Peyer's patch (tissue), 4 donors: ENCODE results near the gene ZBTB7A. TPM values are rescaled to one million over a fixed set of nuclear protein-coding genes. Genes with fewer than 3 reads are reported as not detected.

Experiments used
- DNase-seq, 3 donors: peaks; one replicate each; pipeline ENCODE4 v3.0.0-alpha.2; 2017 to 2019
- H3K27ac ChIP-seq, 4 donors: fragments of 200-600 bp; sonication (generic); one replicate each; pipeline ENCODE4 v1.5.1; 2016 to 2019
- H3K27me3 ChIP-seq, 2 donors: fragments of 200-600 bp; sonication (generic); one replicate each; pipeline ENCODE4 v1.5.1; 2019
- H3K36me3 ChIP-seq, 3 donors: fragments of 200-600 bp; sonication (generic); one replicate each; pipeline ENCODE4 v1.5.1; 2016 to 2019
- H3K4me1 ChIP-seq, 4 donors: fragments of 200-600 bp; sonication (generic); one replicate each; pipeline ENCODE4 v1.5.1; 2016 to 2019
- H3K4me3 ChIP-seq, 4 donors: fragments of 200-600 bp; sonication (generic); 1 replicate in 3 of 4; 2 replicates in 1 of 4; pipeline ENCODE4 v1.5.1; 2016 to 2019; ENCODE audit warnings: mild to moderate bottlenecking in 1 of 4
- H3K9me3 ChIP-seq, 4 donors: fragments of 200-600 bp; sonication (generic); one replicate each; pipeline ENCODE4 v1.5.1; 2016 to 2019; ENCODE audit warnings: mild to moderate bottlenecking in 1 of 4
- POLR2A ChIP-seq, 2 donors: fragments of 450-650 bp; IDR thresholded peaks; one replicate each; pipeline ENCODE4 v1.5.1; 2017; ENCODE audit warnings: antibody characterized with exemption in 2 of 2, mild to moderate bottlenecking in 2 of 2, moderate library complexity in 2 of 2
- total RNA-seq, 4 donors: library from RNA; depleted of rRNA; stranded (reverse); fragments of >200 nt; gene quantifications; one replicate each; pipeline ENCODE4 v1.1.0, GENCODE V29; 2016
- TF ChIP-seq, protein P1 (sequence below), 6 experiments: fragments of 450-650 bp in 4 of 6; fragments of 200-600 bp in 2 of 6; sonication (generic) in 1 of 6; IDR thresholded peaks; one replicate each; pipeline ENCODE4 v1.5.1; 2017 to 2019; ENCODE audit warnings: antibody characterized with exemption in 6 of 6, mild to moderate bottlenecking in 3 of 6, moderate library complexity in 1 of 6

Gene ZBTB7A
- total RNA-seq, 4 donors from 2014 or later = 74.3 to 149 (median 96.1) TPM

- no peak for TF ChIP-seq POLR2A (IDR thresholded peaks at IDR 0.05)
- TF ChIP-seq, protein P1, sequence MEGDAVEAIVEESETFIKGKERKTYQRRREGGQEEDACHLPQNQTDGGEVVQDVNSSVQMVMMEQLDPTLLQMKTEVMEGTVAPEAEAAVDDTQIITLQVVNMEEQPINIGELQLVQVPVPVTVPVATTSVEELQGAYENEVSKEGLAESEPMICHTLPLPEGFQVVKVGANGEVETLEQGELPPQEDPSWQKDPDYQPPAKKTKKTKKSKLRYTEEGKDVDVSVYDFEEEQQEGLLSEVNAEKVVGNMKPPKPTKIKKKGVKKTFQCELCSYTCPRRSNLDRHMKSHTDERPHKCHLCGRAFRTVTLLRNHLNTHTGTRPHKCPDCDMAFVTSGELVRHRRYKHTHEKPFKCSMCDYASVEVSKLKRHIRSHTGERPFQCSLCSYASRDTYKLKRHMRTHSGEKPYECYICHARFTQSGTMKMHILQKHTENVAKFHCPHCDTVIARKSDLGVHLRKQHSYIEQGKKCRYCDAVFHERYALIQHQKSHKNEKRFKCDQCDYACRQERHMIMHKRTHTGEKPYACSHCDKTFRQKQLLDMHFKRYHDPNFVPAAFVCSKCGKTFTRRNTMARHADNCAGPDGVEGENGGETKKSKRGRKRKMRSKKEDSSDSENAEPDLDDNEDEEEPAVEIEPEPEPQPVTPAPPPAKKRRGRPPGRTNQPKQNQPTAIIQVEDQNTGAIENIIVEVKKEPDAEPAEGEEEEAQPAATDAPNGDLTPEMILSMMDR (IDR thresholded peaks at IDR 0.05) = no peak
- H3K36me3 ChIP-seq = peaks cover 0 to 56% (median 0%) of the 10 kb centered on the region in 3 donors
- no peaks in the 10 kb centered on the region for H3K27me3 ChIP-seq
- no peak overlapping the region for H3K27ac ChIP-seq
- H3K4me1 ChIP-seq = peaks cover 0 to 25% (median 5%) of the 10 kb centered on the region in 4 donors
- no peak overlapping the region for H3K4me3 ChIP-seq
- H3K9me3 ChIP-seq = no peaks in the 10 kb centered on the region
- DNase-seq = no peak
These were observed 23.9 kb upstream of the ZBTB7A start for GRCh38 chr19:4090356-4091220.

DNA sequence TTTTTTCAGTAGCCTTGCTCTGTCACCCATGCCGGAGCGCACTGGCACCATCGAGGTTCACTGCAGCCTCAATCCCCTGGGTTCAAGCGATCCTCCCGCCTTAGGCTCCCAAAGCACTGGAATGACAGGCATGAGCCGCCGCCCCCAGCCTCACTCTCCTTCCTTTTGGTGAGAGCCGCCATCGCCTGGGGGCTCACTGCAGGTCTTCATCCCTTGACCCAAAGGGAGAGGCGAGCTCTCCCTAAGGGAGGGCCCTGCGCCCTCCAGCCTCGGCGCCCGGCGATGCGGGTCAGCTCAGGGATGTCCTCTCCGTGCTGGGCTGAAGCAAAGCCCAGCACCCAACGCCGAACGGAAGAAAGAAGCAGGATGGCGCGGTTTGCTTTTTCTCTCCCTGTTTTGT is 23.2 kb upstream of the ZBTB7A start:
- H3K27ac ChIP-seq = peak overlapping the region; percentile 60 to 66 (median 64)
- TF ChIP-seq, protein P1 (IDR thresholded peaks at IDR 0.05) = no peak
- TF ChIP-seq POLR2A (IDR thresholded peaks at IDR 0.05) = no peak
- H3K4me3 ChIP-seq = no peak overlapping the region
- peaks cover 0 to 53% (median 0%) of the 10 kb centered on the region in 3 donors for H3K36me3 ChIP-seq
- H3K9me3 ChIP-seq = no peaks in the 10 kb centered on the region
- no peak for DNase-seq
- H3K27me3 ChIP-seq = no peaks in the 10 kb centered on the region
- peaks cover 0 to 22% (median 5%) of the 10 kb centered on the region in 4 donors for H3K4me1 ChIP-seq

GRCh38 chr19:4089400-4089908 is 22.8 kb upstream of the ZBTB7A start:
- Histone ChIP-seq H3K27me3 (no peaks in the 10 kb centered on the region), H3K9me3 (no peaks in the 10 kb centered on the region), H3K27ac (peak overlapping the region; percentile 60 to 66 (median 64)), H3K4me3 (peak overlapping the region in 1 of 4 donors; percentile 22), H3K36me3 (peaks cover 0 to 48% (median 0%) of the 10 kb centered on the region in 3 donors), H3K4me1 (peaks cover 3 to 25% (median 6%) of the 10 kb centered on the region in 4 donors)
- peak in 2 of 3 donors; percentile 38 to 67 for DNase-seq
- TF ChIP-seq POLR2A (IDR thresholded peaks at IDR 0.05) = no peak
- TF ChIP-seq, protein P1 (IDR thresholded peaks at IDR 0.05) = no peak

GRCh38 chr19:4088975-4089374 is 22.3 kb upstream of the ZBTB7A start:
- Histone ChIP-seq H3K36me3 (peaks cover 0 to 43% (median 0%) of the 10 kb centered on the region in 3 donors), H3K27ac (peak overlapping the region; percentile 60 to 66 (median 64)), H3K4me3 (peak overlapping the region in 1 of 4 donors; percentile 22), H3K9me3 (no peaks in the 10 kb centered on the region), H3K27me3 (no peaks in the 10 kb centered on the region), H3K4me1 (peaks cover 6 to 30% (median 10%) of the 10 kb centered on the region in 4 donors)
- DNase-seq = peak in 2 of 3 donors; percentile 36 to 69
- no peak for TF ChIP-seq POLR2A (IDR thresholded peaks at IDR 0.05)
- TF ChIP-seq, protein P1 (IDR thresholded peaks at IDR 0.05) = no peak

GRCh38 chr19:4087787-4088679 is 21.3 kb upstream of the ZBTB7A start:
- no peak overlapping the region for H3K4me3 ChIP-seq
- peaks cover 0 to 35% (median 0%) of the 10 kb centered on the region in 3 donors for H3K36me3 ChIP-seq
- peaks cover 8 to 38% (median 16%) of the 10 kb centered on the region in 4 donors for H3K4me1 ChIP-seq
- H3K27me3 ChIP-seq = no peaks in the 10 kb centered on the region
- TF ChIP-seq POLR2A (IDR thresholded peaks at IDR 0.05) = no peak
- TF ChIP-seq, protein P1 (IDR thresholded peaks at IDR 0.05) = no peak
- no peak for DNase-seq
- H3K9me3 ChIP-seq = no peaks in the 10 kb centered on the region
- H3K27ac ChIP-seq = peak overlapping the region in 3 of 4 donors; percentile 19 to 52 (median 30)
